WERI-Rb-1 (cell line): ENCODE data around the gene CD36.

Experiments
- DNase-seq: peaks from one replicate; pipeline ENCODE4 v3.0.0-alpha.2; 2020
- H3K27ac ChIP-seq: fragments of 250-450 bp; sonication (Bioruptor Pico); 2 replicates; pipeline ENCODE4 v1.5.1; 2020; ENCODE audit warnings: mild to moderate bottlenecking, moderate library complexity
- H3K27me3 ChIP-seq: fragments of 250-450 bp; sonication (Bioruptor Pico); 2 replicates; pipeline ENCODE4 v1.5.1; 2021; ENCODE audit warnings: mild to moderate bottlenecking, low read depth, moderate library complexity; ENCODE audit not compliant: insufficient read depth, severe bottlenecking
- H3K36me3 ChIP-seq: fragments of 250-450 bp; sonication (Bioruptor Pico); 2 replicates; pipeline ENCODE4 v1.5.1; 2020; ENCODE audit warnings: mild to moderate bottlenecking, moderate library complexity
- H3K4me3 ChIP-seq: 2 replicates; pipeline ENCODE4 v1.5.1; 2011; ENCODE audit warnings: low read depth, mild to moderate bottlenecking, control low read depth, low read length
- H3K9me3 ChIP-seq: fragments of 250-450 bp; sonication (Bioruptor Pico); 2 replicates; pipeline ENCODE4 v1.5.1; 2021; ENCODE audit warnings: mild to moderate bottlenecking, moderate library complexity; ENCODE audit not compliant: severe bottlenecking
- TF ChIP-seq, protein P1 (sequence below): IDR thresholded peaks from 2 replicates; pipeline ENCODE4 v1.5.1; 2011; ENCODE audit warnings: low read depth, mild to moderate bottlenecking, control low read depth, inconsistent platforms, low read length

CD36 gene

DNA sequence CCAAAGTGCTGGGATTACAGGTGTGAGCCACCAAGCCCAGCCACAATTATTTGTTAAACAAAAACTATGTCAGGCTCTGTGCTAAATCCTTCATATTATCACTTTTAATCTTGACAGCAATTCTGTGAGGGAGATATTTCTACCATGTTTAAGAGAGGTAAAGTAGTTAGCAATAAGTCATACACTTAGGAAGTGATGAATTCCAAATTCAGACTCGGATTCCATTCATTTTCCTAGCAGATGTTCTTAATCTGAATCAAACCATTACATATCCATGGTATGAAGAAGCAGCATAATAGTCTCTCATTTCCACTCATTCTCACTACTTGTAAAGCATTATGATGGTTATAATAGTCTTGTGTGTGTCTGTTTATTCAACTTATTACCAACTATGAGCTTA, 2.9 kb upstream of the CD36 start:
- Histone ChIP-seq H3K4me3 (no peak overlapping the region), H3K27me3 (no peaks in the 10 kb centered on the region), H3K27ac (no peak overlapping the region), H3K36me3 (no peaks in the 10 kb centered on the region), H3K9me3 (no peaks in the 10 kb centered on the region)
- DNase-seq = no peak
- TF ChIP-seq, protein P1, sequence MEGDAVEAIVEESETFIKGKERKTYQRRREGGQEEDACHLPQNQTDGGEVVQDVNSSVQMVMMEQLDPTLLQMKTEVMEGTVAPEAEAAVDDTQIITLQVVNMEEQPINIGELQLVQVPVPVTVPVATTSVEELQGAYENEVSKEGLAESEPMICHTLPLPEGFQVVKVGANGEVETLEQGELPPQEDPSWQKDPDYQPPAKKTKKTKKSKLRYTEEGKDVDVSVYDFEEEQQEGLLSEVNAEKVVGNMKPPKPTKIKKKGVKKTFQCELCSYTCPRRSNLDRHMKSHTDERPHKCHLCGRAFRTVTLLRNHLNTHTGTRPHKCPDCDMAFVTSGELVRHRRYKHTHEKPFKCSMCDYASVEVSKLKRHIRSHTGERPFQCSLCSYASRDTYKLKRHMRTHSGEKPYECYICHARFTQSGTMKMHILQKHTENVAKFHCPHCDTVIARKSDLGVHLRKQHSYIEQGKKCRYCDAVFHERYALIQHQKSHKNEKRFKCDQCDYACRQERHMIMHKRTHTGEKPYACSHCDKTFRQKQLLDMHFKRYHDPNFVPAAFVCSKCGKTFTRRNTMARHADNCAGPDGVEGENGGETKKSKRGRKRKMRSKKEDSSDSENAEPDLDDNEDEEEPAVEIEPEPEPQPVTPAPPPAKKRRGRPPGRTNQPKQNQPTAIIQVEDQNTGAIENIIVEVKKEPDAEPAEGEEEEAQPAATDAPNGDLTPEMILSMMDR = no peak

DNA sequence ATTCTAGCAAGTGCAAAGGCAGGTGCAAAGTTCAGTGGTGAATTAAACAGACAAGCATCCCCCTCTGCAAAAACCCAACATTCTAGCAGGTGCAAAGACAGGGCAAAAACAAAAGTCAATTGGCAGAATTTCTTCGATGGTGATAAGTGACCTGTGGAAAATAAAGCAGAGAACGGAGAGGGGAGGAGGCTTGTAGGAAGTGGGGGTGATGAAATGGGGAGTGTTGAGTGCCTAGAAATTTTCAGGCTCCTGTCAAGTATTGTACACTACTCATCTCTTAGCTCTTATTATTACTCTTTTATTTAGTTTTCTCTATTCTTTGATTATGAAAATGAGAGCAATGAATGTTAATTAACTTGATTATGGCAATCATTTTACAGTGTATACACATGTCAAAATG, 2.4 kb upstream of the CD36 start:
- Histone ChIP-seq H3K9me3 (no peaks in the 10 kb centered on the region), H3K27ac (no peak overlapping the region), H3K4me3 (no peak overlapping the region), H3K27me3 (no peaks in the 10 kb centered on the region), H3K36me3 (no peaks in the 10 kb centered on the region)
- TF ChIP-seq, protein P1 = no peak
- DNase-seq = no peak

DNA sequence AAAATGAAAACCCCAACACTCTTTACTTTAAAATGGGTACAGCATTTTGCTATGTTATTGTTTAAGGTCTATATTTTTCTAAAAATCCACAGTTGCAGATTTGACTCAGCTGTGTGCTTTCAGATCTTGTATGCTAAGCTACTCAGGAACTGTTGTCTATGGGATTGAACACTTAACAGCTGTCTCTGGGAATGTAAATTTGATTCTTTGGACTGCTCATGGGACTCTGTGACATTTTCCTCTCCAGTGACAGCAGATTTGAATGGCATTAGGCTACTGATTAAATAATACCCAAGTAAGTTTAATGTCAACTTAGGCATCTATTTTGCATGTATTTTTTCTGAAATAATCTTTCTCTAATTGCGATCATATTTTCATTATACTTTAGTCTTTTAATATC, 1.7 kb upstream of the CD36 start:
- TF ChIP-seq, protein P1 = no peak
- Histone ChIP-seq H3K27me3 (no peaks in the 10 kb centered on the region), H3K36me3 (no peaks in the 10 kb centered on the region), H3K27ac (no peak overlapping the region), H3K9me3 (no peaks in the 10 kb centered on the region), H3K4me3 (no peak overlapping the region)
- no peak for DNase-seq

DNA sequence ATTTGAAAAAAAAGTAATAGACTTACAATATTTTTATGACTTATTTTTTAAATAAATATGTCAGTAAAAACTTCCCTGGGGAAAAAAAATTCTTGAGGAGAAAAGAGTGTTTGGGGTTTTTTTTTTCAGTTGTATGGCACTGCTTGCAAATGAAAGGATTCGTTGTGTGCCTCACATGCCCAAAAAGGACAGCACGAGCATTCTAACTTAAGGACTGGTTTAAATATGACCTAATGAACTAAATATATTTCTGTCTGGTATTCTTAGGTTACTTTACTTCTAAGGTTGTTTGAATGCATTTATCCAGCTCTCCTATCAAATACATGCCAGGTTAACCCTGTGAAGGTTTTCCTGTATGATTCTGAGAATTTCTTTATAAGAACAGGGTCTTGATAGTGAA, 988 bp upstream of the CD36 start:
- TF ChIP-seq, protein P1 = no peak
- Histone ChIP-seq H3K9me3 (no peaks in the 10 kb centered on the region), H3K27ac (no peak overlapping the region), H3K36me3 (no peaks in the 10 kb centered on the region), H3K27me3 (no peaks in the 10 kb centered on the region), H3K4me3 (no peak overlapping the region)
- DNase-seq = no peak

DNA sequence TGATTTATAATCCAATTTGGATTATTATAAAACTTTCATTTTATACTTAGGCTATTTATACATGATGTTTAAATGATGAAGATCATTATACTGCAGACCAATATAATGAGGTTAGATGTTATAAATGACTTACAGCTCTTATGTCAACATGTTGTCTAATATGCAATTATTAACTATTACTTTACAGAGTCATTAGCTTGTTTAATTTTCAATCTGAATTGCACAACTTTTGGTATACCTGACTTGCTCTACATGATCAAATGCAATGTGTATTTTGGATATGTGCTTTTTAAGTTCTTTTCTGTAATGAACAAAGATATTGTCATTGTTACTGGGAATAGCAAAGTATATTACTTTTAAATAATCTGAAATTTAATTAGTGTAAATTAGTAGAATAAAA, 569 bp downstream of the CD36 start:
- no peaks in the 10 kb centered on the region for H3K27me3 ChIP-seq
- no peak for DNase-seq
- no peak overlapping the region for H3K4me3 ChIP-seq
- TF ChIP-seq, protein P1 = no peak
- no peak overlapping the region for H3K27ac ChIP-seq
- H3K9me3 ChIP-seq = no peaks in the 10 kb centered on the region
- H3K36me3 ChIP-seq = no peaks in the 10 kb centered on the region

DNA sequence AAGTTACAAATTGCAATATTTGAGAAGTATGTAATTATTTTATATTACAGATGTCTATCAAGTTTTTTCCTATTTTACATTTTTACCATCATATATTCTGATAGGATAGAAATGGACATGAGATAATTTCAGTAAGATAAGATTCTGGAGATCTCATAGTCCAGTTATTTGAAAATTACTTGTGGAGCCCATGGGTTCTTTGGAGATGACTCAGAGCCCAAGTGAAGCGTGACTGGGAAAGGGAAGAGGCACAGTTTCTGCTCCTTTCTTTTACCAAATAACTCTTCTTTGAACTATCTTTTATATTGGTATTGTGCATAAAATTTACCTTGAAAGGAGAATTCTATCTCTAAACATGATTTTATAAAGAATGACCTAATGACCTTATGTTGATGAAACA, 2.4 kb downstream of the CD36 start:
- no peak for DNase-seq
- TF ChIP-seq, protein P1 = no peak
- H3K36me3 ChIP-seq = no peaks in the 10 kb centered on the region
- no peak overlapping the region for H3K4me3 ChIP-seq
- no peaks in the 10 kb centered on the region for H3K27me3 ChIP-seq
- no peak overlapping the region for H3K27ac ChIP-seq
- H3K9me3 ChIP-seq = no peaks in the 10 kb centered on the region
